Measurements from ENCODE around the gene DMGDH.

Gene DMGDH

DNA sequence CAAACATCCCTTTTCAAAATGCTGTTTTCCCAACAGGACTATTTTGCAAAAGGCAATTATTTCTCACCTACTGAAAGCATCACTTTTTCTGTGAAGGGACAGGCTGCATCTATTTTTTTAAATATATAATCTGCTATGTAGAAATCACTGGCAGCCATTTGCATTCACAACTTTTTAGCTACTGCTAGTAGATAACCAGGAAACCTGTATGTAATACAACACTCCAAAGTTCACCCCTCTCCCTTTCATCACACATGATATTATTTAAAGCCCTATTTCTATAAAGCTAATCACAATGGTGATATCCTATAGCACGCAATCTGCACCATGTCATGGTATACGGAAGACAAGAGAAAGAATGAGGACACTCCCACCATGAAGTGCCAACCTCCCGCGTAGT, 9.8 kb downstream of the DMGDH start:
- DNase-seq, result no peak

DNA sequence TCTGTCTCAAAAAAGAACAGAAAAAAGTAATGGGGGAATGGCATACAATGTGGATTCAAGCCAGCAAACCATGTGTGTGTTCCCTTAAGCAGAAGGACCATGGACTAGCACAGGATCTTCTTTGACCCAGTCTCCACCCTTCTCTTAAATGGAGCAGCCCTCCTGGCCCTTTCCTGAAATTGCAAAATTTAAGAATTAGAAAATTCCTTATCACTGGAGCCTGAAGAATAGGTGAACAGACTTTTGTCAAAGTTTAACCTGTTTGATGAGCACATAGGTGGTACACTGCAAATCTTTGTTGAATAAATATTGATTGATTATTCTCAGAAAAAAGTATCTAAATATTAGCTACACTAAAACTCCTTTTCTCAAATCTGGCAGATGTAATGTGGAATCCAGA, 12.6 kb downstream of the DMGDH start:
- no peak for DNase-seq

DNA sequence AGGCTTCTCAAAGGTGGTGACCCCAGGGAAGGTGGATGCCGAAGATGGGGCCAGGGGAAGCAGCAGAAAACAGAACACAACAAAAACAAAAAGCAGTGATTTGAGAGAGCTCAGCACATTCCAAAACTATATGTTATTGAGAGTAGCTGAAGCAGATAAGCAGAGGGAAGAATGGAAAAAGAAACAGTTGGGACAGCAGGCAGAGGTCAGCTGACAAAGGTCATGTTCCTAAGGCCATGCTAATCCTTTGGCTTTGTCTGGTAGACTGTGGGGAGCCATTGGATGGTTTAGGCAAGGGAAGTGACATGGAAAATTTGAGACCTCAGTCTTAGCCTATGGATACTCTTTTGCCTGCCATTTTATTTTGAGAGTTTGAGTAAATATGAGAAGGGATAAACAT, 14.5 kb downstream of the DMGDH start:
- no peak for DNase-seq

DNA sequence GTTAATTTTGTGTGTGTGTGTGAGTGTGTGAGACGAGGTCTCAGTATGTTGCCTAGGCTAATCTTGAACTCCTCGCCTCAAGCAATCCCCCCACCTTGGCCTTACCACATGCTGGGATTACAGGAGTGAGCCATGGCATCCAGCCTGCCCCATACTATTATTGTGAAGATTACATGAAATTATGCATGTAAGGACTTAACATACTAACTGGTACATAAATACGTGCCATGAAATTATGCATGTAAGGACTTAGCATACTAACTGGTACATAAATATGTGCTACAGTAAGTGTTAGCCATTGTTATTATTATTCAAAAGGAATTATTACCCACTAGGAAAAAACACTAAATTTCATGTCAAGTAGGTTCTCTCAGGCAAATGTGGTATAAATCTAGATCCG, 16.2 kb downstream of the DMGDH start:
- no peak for DNase-seq

DNA sequence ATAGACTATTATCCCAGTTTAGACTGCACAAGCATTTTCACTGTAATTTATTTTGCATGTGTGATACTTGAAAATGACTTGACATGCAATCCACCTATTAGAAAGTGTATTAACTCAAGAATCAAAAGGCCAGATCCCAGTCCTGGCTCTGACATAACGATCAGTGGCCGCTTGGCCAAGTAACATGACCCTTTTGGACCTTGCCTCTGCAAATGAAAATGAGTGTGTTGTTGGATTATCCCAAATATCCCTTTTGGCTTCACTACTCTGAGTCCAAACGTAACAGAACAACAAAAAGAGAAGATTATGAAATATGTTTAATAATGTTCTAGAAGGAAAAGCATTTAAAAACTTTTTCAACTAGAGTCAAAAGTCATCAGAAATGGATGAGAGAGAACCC, 19.0 kb downstream of the DMGDH start:
- DNase-seq, result no peak

DNA sequence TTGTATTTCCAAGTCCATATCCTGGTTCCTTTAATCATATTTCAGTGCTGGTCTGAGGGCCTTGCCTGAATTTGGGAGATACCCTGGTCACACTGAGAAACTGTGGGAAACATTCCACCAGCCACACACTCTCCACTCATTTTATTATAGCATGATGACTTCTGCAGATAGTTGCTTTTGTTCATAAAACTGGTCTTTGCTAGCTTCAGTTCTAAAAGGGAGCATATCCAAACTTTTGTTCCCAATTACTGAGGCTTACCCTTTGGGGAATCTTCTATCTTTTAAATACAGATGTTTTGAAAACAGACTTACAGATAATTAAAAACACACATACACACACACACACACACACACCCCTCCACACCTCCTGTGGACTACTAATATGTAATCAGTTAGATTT, 21.0 kb downstream of the DMGDH start:
- DNase-seq, result no peak

DNA sequence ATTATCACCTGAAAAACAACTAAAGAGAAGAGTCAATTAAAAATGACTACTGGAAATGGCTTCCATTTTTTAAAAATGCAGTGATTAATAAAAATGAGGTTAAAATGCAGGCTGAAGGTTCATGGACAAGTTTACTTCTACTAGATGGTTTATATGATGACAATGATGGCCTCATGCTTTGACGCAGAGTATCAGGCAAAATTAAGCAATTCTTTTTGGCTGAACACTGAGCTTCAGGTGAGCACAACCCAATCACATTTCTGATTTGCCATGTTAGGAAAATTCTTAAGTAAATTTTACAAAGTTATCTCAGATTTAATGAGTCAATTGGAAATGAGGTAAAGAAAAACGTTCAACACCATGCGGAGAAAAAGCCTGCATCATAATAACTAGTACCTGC, 22.3 kb downstream of the DMGDH start:
- DNase-seq, result no peak

DNA sequence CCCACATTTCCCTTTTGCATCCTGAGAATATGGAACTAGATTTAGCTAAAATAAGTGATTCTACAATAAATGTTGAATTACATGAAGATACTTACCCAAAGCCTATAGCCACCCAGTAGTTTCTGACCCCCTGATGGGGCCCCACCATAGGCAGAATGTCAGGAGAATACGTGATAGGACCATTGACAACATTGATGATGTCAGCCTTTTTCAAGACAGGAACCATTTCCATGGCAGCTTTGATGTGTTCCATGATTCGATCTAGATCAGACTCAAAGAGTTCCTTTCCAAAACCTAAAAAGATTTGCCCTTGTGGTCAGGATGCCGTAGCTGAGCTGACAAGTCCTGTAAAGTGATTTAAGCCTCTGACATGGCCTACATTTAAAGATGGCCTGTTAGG, 27.3 kb downstream of the DMGDH start:
- no peak for DNase-seq

DNA sequence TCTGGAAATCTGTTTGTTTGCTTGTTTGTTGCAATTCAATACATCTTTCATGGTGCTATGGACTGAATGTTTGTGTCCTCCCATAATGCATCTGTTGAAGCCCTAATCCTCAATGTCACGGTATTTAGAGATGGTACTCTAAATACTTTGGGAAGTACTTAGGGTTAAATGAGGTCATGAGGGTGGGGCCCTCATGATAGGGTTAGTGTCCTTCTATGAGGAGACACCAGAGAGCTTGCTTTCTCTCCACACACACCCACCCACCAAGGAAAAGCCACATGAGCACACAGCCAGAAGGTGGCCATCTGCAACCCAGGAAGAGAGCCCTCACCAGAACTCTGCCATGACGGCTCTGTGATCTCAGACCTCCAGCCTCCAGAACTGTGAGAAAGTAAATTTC, 32.7 kb downstream of the DMGDH start:
- no peak for DNase-seq

DNA sequence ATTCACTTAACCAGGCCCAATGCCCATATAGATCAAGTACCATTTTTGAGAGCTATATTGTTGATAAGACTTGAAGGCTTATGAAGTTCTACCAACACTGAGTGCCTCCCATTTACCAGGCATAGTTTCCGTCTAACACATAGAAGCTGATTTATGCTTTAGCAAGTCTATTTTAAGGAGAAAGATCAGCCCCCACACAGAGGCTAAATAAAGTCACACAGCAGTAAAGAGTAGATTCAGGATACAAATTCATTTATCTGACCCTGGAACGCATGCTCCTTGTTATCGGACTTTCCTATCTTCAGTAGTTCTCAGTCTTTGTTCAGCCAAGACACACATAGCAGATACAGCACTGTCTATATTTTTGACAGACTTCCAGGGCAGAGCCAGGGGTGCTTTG, 34.2 kb downstream of the DMGDH start:
- DNase-seq, result no peak

DNA sequence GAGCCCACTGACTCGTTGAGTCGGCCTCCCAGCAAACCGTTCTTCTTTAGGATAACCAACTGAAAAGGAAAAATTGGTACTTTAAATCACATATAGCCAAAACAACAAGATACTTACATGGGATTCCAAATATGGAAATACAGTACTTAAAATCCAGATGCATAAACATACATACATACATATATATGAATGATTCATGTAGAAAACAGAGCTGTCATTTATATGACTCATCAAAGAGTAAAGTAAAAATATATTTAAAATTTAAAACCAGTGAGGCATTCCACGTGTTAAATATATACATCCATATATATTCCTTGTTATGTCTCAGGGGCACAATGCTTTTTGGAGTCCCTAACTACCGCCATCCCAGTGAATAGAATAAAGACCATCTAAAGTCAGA, 36.7 kb downstream of the DMGDH start:
- DNase-seq, result no peak

DNA sequence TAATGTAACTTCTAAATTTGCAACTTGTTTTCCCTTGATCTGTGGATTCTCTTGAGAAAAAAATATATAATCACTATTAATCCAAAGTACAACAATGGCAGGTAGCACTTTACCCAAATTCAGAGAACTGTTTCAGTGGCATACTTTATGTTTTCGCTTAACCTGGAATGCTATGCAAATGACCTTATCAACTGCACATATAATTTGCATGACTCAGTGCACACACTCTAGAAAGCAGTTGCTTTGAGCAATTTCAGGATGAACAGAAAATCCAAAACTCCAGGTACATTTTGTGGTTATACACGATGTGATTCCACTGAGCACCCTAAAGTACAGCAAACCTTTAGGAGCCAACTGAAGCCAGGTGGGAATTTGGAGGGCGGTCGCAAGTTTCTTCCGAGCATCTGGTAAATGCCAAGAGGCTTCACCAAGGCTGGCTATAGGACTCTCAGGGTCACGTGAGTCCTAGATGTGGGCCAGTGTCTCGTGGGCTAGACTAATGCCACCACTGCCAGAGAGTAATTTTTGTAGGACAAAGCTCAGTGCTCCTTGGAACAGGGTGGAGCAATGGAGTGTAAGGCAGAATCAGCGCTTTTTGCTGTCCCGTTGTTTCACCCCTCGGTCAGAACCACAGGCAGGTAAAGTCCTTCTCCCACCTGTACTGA, 37.3 kb downstream of the DMGDH start:
- DNase-seq, result no peak

DNA sequence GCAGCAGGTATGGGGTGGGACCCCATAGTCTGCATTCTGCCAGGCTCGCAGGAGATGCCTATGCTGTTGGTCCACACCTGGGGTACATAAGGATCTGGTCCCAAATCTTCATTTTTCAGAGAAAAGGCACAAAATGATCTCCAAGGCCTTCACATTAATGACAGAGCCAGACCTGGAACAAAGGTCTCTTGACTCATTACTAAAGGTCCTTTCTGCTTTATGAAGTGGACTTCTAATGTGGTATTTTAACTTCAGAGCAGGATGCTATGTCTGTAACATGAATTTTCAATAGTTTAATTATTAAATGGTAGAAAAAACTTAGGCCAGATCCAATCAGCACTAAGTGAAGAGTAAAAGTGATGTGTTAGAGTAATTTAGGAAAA, 38.0 kb downstream of the DMGDH start:
- DNase-seq, result no peak

DNA sequence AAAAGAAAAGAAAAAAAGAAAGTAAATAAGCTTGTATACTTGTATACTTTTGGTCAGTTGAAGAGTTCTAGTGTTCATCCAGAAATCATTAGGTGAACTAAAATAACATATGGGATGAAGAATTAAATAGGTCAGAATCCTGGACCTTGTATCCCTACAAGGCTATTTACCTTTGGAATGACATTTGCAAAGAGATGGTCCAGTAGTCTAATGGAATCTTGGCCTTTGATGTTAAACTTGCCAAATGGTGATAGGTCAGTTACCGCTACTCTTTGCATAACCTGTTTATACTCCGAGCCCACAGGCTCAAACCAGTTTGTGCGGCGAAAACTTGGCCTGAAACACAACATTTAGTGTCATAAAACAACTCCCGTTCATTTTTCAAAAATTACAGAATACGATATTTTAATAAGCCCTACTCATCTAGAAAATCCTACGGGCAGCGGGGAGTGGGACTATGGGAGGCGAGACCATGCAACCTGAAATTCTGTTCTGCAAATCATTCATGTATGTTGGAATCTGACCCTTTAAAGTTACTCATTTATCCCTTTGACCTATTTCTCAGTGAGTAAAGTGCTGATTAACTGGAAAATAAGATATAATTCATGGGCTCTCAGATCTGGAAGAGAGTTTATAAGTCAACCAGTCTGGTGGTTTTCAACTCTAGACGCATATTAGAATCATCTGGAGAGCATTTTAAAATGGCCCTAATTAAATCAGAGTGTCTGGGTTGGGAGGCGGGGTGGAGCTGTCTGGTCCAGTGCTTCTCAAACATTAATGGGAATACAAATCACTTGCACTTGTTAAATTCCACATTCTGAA, 38.6 kb downstream of the DMGDH start:
- no peak for DNase-seq

DNA sequence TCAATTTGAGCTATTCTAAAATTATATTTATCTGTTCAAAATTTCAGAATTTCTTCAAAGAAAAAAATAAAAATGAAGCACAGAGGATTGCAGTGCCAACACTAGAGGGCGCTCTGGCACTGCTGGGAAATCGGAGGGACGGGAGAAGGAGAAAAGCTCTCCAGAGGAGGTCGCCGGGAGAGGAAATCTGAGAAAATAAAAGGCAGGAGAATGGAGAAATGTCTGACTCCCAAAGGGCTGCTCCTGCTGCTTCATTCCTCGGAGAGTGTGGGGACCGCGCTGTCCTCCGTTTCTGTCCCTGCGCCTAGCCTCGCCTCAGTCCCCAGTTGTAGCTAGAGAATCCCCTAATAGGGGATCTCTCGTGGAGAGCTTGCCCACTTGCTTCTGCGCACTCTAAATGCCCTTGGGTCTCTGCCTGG, 44.4 kb downstream of the DMGDH start:
- no peak for DNase-seq

DNA sequence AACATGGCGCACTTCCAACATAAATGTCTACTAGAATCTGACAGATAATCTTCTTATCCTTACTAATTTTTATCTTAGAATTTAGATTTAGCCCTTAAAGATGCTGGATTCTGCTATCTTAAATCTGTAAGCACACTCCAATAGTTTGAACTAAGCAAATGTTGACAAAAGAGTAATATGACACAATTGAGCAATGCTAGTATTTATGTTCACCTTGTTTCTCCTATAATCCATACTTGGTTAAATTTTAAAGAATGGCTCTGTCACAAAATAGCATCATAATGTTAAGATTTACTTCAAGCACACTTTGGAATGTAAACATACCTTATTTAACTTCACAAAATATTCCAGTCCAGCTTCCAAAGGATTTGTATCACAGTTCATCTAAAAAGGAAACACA, 45.5 kb downstream of the DMGDH start:
- DNase-seq, result no peak

DNA sequence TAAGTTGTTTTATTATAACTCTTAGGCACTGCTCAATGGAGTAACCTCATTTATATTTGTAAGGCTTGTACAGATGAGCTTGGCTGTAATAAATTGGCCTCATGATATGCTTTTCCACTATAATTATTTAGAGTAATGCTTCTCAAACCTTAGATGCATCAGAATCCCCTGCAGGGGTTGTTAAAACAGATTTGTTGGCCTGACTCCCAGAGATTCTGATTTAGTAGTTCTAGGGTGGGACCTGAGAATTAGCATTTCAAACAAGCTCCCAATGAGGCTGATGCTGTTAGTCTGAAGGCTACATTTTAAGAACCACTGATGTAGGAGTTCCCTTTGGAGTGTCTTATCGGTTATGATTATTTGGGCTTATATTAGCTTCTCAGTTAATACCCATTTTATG, 46.1 kb downstream of the DMGDH start:
- DNase-seq, result no peak

DNA sequence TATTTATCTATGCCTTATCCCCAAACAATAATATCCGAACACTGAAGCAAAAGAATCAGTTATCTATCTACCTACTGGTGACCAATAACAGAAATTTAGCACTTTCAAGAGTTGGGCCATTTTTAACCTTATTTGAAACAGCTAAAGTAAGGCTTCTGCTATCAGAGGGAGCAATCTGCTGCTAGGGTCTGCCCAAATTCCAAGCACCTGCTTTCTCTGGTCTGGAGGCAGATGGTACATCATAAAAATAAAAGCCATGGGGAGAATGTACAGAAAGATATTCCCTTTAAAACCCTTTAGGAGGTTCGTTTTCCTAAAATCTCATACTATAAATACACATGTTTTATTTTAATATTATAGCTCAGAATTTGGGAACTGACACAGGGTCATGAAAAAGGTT, 46.7 kb downstream of the DMGDH start:
- no peak for DNase-seq

DNA sequence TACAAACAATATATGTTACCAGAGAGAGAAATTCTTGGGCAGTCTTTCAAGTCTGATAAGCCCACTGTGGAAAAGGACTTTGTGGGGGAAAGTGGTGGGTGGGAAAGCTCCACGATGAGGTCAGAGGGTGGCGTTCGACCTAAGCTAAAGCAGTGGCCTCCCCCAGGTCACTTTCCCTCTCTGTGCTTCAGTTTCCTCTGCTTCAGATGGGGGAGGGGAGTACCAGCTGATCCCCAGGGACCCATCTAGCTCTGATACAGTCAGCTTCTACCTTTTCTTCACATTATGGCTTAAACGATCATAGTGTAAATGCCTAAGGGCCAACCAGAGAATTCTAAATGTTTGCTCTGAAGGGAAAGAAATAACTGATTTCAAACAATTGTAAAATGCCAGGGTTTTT, 47.7 kb downstream of the DMGDH start:
- DNase-seq, result no peak

DNA sequence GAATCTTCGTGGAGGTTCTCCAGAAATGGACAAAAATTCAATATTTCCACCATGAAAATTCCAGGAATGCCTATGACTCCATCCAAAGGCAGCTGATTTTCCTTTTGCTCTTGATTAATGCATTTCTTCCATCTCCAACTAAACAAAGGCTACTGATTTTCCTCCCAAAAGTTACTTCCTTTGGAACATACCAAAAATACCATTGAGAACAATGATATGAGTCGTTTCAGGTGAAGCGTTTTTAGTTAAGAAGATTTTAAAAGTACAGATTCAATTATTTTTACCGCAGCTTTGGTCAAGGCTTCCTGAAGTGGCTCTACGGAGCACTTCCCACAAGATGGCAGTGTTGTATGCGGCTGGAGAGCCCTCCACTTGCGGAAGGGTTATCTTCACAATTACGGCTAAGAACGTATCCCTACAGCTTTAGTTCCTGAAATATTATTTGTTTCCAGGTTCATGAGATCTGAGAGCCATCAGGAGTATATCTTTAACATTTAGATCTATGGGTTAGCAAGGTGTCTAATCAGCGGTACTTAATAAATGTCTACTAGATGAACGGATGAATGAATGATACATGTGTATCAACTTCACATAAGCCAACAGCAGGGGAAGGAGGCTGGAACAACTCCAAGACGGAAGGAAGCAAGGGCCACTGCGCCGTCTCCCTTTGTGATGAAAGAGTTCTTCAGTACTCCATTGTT, 48.5 kb downstream of the DMGDH start:
- DNase-seq, result no peak

DNA sequence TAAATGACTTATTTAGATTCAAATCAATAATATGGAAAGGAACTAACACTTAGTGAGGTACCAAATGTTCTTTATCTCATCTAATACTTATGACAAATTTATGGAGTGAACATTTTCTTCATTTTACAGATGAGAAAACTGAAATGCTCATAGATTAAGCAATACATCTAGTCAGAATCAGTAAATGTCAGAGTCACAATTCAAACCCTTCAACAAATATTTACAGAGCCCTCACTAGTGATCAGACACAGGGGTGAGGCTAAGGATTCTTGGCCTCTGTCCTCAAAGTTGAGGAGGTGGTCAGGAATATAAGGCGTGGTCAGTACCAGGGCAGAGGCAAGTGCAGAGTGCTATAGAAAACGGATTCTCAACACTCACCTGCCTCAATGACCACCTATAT, 54.8 kb downstream of the DMGDH start:
- DNase-seq, result no peak

DNA sequence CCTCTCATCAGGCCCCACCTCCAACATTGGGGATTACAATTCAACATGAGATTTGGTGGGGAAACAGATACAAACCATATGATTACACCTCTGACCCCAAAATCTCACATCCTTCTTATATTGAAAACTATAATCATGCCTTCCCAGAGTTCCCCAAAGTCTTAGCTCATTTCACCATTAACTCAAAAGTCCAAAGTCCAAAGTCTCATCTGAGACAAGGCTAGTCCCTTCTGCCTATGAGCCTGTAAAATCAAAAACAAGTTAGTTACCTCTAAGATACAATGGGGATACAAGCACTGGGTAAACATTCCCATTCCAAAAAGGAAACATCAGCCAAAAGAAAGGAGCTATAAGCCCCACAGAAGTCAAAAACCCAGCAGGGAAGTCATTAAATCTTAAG, 57.6 kb downstream of the DMGDH start:
- DNase-seq, result no peak

DNA sequence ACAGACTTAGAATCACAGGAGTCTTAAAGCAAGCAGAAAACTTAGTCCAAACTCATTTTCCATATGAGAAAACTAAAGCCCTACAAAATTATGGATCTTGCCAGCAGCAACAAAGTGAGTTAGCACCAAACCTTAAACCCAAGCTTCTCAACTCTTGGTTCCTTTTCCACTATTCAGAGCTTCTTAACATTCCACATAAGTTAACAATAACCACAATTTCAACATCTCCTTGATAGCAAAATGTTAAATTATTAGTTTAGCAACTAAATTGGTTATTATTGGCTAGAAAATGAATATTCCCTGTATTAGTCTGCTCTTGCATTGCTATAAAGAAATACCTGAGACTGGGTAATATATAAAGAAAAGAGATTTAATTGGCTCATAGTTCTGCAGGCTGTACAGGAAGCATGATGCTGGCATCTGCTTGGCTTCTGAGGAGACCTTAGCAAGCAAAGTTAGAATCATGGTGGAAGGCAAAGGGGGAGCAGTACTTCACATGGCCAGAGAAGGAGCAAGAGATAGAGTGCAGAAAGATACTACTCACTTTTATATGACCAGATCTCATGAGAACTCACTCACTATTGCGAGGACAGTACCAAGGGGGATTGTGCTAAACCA, 58.1 kb downstream of the DMGDH start:
- no peak for DNase-seq

DNA sequence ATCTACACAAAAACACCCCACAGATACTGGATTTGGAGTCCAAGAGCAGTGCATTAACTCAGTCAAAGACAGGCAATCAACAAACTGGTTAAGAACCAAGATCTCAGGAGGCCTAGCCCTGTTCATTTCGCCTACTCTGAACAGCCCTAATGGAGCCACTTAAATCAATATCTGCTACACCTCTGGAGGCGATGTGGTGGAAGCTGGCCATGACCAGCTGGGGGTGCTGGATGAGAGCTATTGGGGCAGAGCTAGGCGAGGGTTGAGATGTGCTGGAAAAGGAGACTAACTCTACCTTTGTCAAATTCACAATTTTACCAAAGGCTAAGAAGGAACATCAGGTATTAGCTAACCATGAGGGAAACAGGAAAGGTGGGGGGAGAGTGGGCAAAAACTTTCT, 61.1 kb downstream of the DMGDH start:
- no peak for DNase-seq

Data from 8988T (cell line).